RCC 7860 (cell line): ENCODE data around the gene LINGO1.

ENCODE experiments used
- DNase-seq: peaks from one replicate; pipeline ENCODE4 v3.0.0-alpha.2; 2015; ENCODE audit warnings: low spot score
- FAIRE-seq: peaks from 2 replicates; lab custom pipeline; 2012; peaks lifted over from hg19 to GRCh38; lab: Jason Lieb, UNC

Gene LINGO1

DNA sequence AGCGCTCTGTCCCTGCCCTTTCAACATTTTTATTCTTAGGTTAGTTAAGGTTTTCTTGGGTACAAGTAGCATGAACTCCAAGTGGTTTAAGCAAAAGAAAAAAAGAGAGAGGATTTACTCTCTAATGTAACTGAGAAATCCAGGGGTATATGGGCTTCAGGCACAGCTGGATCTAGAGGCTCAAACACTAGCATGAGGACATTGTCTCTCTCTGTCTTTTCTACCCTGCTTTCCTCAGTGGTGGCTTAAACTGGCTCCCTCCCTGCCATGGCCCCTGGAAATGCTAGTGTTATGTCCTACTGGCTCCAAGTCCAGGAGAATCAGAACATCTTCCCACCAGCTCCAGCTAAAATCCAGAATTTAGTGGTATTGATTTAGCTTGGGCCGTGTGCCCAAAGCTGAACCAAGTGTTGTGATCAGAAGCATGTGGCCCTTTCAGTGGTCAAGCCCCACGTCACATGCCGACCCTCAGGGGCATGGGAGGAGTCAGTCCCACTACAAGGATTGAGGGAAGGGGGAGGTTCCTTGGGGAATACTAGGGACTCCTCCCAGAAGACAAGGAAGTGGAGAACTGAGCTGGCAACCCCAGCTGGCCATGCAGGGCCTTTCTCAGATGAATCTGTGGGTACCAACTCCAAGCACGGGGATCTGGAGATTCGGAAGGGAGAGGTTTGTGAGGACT, 58.0 kb downstream of the LINGO1 start:
- FAIRE-seq (no peak), DNase-seq (no peak)

- no peak for FAIRE-seq
- DNase-seq, result no peak
These were observed 58.9 kb downstream of the LINGO1 start for GRCh38 chr15:77573802-77574201.

DNA sequence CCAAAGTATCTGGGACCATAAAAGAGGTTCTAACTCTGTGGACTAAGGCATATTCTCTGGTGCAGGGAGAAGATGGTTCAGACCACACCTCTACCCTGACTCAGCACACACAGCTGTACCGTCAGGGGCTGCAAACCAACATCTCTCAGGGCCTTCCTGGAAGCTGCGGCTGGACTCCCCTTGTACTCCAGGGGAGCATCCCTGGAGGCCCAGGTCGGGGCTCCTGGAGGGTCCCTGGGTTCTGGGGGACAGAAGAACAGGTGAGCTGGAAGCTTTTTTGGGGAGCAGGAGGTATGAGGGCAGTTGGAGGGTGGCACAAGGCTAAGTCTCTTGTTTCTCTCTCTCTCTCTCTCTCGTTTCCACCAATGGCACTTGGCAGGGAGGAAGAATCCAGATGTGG, 60.5 kb downstream of the LINGO1 start:
- FAIRE-seq, result no peak
- no peak for DNase-seq

DNA sequence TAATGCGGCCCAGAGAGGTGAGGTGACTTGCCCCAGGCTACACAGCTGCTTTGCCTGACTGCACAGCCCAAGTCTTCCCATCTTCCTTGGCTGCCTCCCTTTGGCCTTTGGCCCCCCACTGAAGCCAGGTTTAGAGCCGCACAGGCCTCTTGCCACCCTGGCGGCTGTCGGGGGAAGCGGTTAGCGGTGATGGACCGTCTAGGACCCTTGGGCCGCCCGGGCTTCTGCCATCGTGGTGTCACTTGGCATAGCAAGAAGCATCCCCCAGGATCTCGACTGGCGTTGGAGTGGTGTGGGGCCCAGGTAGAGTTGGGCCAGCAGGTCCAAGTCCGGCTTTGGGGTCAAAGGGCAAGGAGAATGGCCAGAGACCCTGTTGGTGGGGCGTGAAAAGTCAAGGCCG, 61.0 kb downstream of the LINGO1 start:
- FAIRE-seq, result no peak
- DNase-seq, result no peak

- DNase-seq, result no peak
- FAIRE-seq, result no peak
These were observed 61.5 kb downstream of the LINGO1 start for GRCh38 chr15:77571181-77571580.

DNA sequence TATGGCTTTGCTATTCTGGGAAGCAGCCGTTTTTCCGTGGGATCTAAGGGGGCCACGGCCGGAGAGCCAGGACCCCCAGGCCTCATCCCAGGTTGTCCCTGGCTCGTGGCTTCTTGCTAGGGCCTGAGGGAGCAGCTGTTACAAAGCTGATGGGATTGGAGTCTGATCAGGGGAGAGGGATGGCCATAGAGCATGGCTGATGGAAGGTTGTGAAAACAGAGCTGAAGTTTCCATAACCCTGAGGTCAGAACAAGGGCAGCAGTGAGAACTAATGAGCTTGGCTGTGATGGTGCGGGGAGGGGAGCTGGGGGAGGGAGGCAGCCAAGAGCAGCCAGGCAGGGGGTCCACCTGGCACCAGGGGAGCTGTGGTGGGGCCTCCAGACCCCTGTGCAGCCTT, 63.0 kb downstream of the LINGO1 start:
- no peak for FAIRE-seq
- no peak for DNase-seq

- no peak for FAIRE-seq
These were observed 63.6 kb downstream of the LINGO1 start for GRCh38 chr15:77568973-77569728.

DNA sequence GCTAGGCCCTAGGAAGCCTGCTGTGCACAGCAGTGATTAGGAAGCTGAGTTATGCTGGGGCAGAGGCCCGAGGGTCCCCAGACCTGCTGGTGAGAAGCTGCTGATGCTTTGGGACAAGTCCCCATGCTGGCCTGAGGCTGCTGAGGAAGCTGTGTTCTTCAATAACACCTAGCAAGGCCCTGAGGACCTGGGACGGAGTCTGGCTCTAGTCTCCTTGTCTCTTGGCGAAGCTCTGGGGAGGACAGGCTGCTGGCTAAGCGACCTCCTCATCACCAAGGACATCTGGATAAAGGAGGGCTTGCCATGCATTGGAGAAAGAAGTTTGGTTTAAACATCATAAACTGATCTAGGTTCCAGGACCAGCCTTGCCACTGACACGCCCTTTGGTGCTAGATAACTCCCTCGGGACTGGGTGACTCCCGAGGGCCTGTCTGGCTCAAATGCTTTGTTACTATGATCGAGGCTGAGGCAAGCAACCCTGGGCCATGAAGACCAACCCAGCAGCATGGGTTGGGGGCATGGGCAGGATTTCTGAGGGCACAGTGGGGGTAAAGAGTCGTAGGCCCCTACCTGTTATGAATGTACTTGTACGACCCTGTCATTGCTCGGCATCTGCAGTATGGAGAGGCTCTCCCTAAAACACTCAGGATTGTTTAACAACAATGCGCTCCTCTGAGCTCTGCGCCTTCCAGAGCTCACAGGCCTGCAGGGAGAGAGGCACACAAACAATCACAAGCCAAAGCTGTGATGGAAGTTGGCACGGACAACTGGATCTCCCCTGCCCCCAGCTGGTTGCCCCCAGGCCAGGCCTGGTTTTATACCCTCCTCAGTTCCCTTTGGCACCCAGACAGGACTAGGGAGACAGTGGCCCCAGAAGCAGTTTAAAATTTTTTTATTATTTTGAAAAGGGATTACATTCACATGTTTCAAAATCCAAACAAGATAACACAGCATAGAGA, 64.4 kb downstream of the LINGO1 start:
- FAIRE-seq (no peak), DNase-seq (no peak)

More at GRCh38 chr15:77568973-77569728, 63.6 kb downstream of the LINGO1 start:
- no peak for DNase-seq

DNA sequence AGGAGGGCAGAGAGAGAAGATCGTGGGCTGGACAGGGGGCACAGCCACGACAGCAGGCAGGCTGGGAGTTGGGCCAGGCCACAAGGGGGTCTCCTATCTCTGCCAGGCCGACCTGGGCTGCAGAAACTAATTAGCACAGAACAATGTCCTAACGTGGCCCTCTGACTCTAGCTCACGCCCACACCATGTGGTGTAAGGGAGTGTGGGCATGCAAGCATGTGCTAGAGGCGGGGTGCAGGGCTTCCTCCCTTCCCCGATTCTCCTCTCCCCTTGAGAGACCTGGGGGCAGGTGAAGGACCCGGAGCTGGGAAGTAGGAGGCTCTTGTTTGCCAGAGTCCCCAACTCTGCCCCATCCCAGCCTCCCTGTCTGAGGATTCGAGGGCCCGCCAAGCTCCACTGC, 65.5 kb downstream of the LINGO1 start:
- no peak for DNase-seq
- no peak for FAIRE-seq

DNA sequence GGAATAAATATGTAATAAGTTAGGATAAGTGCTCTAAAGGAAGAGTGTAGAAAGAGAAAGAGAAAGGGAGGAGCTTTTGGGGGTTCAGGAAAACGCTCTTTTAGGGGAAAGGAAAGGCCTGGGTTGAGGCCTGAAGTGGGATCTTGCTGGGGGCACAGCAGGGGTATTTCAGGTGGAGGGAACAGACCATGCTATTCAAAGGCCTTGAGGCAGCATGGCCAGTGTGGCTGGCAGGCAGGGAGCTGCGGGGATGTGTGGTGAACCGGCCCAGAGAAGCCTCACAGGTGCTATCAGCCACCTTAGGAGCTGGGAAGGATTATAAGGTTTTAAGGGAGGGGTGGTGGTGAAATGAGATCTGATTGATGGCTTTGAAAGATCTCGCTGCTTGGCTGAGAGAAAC, 66.6 kb downstream of the LINGO1 start:
- no peak for DNase-seq
- FAIRE-seq, result no peak

DNA sequence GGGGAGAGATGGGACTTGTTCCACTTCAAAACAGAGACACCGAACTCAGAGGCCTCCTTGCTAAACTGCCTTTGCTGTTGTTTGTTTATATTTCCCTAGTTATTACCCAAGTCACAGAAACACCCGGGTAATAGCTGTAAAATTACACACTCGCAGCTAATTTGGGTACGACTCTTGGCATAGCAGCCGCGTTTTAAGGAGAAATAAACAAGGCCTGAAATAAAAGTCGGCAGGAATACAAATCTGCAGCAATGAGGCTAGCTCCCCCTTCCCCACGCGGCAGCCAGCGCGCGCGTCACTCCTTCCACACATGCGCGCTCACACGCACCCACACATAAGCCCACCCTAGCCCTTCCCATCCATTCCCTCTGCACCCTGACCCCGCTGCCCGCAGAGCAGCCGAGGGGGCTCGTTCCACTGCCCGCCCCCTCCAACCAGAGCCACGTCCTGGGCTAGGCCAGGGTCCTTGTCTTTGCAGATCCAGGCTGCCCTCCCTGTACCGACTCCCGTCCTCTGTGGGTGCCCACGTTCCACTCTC, 67.3 kb downstream of the LINGO1 start:
- FAIRE-seq (no peak), DNase-seq (no peak)

DNA sequence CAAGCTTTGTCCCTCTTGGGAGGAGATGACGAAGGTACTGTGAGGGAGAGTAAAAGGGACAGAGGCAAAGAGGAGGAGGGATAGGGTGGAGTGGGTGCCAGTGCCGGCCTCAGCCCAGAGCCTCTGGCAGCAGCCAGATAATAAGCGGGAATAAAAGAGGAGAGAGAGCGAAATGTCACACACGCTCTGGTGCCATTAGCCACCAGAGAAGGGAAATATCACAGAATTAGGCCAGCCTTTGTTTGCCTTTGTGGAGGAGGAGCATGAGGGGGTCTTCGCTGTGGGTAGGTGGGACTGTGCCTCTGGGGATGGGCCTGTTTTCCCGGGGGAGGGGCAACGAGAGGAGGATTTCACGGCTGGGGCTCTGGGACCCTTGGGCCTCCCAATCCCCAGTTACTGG, 67.8 kb downstream of the LINGO1 start:
- FAIRE-seq (no peak), DNase-seq (no peak)

DNA sequence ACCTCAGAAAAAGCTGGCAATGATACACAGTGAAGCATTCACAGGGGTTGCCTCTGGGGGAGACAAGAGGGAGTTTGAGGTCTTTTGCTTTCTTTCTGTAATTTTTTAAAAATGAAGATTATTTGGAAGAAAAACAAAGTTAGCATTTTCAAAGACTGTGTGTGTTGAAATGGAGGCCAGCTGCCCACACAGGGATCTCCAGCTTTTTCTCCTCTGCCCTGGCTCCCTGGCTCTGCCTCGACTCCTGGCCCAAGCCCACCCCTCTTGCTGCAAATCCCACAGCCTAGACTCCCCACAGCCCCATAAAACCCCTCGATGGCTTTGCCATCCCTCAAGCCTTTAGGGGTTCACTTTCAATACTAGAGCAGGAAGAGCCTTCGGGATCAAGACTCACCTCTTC, 68.4 kb downstream of the LINGO1 start:
- DNase-seq (no peak), FAIRE-seq (no peak)

GRCh38 chr15:77563623-77564156, 69.0 kb downstream of the LINGO1 start:
- DNase-seq (no peak), FAIRE-seq (no peak)
